NK-92 treated with Interleukin-12 subunit alpha and Interleukin-12 subunit beta, amount 100 ng/mL, for 24 hours (cell line): ENCODE results near the gene GPSM1.

Source experiments
- DNase-seq: peaks from one replicate; lab custom pipeline; 2025; lab: John Stamatoyannopoulos, UW

GPSM1 gene

DNA sequence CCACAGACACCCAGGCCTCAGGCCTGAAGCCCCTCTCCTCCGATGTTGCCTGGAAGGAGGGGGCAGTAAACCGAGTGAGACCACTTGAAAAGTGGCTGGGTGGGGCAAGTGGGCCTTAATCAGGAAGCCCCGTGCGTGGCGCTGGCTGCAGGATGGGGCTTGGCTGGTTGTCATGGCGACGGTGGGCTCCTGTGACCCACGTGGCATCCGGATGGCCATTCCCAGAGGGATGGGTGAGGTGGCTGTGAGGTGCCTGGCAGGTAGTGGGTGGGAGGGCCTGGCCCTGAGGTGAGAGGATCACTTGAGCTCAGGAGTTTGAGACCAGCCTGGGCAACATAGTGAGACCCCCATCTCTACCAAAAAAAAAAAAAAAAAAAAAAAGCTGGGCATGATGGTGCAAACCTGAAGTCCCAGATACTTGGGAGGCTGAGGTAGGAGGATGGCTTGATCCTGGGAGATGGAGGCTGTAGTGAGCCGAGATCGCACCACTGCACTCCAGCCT is 5.2 kb downstream of the GPSM1 start:
- no peak for DNase-seq

DNA sequence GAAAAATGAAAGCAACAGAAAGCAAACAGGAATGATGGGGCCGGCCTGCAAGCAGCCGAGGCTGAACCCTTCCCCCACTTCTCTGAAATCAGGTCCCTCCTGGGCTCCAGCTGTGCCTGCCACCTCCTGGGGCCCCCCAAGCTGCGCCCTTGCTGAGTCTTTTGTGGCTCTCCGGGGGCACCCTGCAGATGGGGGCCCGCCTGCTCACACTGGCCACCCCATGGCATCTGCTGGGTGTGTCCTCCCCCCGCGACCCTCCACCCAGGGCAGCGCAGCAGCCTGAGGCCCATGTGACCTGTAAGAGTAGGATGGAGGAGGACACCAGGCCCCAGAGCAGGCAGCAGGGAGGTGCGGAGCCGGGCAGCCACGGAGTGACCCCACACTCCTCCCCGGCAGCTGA is 5.7 kb downstream of the GPSM1 start:
- no peak for DNase-seq

DNA sequence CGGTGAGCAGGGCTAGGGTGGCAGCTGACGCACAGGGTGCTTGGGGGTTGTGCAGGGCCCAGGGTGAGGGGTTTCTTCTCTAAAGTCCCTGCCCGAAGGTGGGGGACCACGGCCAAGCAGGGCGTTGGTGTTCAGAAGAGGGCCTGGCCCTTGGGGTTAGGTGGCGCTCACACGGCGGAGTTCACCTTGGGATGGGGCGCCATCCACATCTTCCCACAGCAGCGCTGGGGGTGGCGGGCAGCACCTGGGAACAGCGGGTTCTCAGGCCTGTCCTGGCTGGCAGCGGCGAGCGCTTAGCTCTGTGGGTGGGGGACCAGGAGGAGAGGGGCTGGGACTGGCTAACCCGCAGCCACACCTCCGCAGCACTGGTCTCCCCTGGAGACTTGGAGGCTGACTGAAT is 6.1 kb downstream of the GPSM1 start:
- DNase-seq, result no peak

DNA sequence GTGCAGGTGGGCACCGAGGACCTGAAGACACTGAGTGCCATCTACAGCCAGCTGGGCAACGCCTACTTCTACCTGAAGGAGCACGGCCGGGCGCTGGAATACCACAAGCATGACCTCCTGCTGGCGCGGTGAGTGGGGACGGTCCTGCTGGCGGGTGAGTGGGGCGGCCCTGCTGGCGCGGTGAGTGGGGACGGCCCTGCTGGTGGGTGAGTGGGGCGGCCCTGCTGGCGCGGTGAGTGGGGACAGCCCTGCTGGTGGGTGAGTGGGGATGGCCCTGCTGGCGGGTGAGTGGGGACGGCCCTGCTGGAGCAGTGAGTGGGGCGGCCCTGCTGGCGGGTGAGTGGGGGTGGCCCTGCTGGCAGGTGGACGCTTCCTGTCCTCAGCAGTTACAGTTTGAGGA is 7.2 kb downstream of the GPSM1 start:
- DNase-seq, result no peak

DNA sequence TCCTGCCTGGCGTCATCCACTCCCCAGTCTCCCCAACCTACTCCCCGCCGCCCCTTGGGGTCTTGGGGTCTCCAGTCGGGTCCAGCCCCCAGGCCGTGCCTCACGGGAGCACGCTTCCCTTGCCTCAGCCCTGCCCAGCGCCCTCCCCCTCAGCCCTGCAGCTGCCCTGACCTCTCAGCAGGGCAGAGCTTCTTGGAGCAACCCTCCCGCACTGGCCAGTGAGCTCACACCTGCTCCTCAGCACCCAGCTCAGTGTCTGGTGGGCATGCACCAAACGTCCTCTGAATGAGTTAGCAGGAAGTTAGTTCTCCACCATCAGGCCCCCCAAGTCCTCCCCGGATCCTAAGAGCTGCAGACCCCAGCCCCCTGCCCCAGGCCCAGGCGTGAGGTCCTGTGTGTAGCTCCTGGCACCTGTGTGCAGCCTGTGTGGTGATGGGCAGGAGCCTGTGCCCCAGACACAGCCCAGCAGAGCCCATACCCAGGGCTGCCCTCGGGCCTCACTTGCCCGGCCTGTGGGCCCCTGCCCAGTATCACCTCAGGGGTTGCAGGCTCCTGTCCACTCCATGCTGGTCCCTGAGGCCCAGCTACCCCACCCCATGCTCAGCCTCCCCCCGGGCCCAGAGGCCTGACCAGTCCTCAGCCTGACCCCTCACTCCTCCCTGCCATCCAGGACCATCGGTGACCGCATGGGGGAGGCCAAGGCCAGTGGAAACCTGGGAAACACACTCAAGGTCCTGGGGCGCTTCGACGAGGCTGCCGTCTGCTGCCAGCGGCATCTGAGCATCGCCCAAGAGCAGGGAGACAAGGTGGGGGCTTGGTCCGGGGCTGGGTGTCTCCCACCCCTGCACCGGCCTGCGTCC is 8.2 kb downstream of the GPSM1 start:
- DNase-seq, result no peak

DNA sequence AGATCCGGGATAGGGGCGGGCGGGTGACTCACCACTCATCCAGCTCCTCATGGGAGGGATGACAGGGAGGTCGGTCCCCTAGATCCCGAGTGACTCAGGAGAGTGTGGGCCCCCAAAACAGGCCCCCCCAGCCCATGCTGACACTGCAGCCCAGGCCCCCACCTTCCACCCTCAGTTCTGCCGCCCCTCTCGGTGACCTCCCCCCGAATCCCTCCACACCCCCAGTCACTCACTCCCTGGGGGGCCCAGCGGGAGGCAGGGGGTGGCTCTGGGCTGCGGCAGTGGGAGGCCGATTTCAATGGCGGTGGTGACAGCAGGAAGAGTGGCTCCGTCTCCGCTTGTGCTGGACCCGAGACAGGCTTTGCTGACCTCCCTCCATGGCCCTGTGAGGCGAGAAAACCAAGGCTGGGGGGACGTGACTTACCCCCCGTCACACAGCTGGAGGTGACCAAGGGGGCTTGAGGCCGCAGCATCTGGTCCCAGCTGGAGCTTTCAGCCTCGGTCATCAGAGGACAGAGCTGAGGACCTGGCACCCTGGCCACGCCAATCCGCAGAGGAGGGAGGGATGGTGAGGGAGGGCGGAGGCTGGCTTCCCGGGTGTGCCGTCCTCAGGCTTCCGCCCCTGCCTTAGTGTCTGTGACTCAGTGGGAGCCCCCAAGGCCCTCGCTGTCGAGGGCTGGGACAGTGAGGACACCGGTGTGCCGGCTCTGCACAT is 9.0 kb downstream of the GPSM1 start:
- no peak for DNase-seq

DNA sequence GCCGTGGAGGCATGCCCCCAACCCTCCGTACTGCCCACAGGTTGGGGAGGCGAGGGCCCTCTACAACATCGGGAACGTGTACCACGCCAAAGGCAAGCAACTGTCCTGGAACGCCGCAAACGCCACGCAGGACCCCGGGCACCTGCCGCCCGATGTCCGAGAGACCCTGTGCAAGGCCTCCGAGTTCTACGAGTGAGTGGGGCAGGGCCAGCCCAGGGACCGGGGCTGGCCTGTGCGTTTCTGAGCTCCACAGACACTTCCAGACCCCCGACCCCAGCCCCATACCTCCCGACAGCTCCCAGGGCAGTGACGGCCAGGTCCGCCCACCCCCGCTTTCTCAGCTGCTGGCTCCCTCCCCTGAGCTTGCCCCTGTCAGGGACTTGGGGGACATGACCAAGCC is 9.5 kb downstream of the GPSM1 start:
- no peak for DNase-seq

DNA sequence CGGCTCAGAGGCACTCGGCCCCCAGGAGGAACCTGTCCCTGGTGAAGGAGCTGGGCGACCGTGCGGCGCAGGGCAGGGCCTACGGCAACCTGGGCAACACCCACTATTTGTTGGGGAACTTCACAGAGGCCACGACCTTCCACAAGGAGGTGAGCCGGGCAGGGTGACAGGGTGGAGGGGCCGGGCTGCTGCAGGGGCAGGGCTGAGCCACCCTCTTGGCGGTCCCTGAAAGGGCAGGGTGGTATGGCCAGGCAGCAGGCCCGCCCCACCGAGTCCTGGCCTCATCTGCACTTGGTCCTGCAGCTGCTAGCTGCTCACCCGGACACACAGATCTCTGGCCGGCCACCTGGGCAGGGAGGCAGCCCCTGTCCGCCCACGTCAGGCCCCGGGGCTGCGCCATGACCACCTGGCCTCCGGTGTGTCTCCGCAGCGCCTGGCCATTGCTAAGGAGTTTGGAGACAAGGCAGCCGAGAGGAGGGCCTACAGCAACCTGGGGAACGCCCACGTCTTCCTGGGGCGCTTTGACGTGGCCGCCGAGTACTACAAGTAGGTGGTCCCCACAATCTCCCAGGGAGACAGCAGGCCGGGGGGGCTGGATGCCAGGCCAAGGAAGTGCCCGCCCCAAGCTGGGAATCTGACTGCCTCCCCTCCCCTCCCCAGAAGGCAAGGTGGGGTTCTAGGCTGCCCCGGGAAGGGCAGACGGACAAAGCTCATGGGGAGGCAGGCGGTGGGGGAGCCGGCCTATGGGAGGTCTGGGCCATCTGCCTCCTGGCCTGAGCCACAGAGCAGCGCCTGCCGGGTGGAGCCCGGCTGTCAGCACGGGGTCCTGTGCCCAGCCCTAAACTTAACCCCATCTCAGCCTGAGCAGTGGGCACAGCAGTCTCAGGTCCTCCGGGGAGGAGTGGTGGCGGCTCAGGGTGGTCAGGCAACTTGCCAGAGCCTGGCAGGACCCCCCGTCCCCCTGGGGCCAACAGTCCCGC is 10.4 kb downstream of the GPSM1 start:
- DNase-seq, result no peak

DNA sequence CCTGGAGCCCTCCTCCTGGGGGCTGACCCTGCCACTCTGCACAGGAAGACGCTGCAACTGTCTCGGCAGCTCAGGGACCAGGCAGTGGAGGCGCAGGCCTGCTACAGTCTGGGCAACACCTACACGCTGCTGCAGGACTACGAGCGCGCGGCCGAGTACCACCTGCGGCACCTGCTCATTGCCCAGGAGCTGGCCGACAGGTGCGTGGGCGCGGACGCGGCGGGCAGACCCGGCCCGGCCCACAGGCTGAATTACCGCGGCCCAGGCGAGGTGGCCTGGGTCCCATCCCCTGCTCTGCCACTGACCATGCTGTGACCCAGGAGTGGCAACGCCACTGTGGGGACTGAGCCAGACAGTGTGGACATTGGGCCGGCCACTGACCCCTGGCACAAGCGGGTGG is 11.2 kb downstream of the GPSM1 start:
- DNase-seq, result no peak

DNA sequence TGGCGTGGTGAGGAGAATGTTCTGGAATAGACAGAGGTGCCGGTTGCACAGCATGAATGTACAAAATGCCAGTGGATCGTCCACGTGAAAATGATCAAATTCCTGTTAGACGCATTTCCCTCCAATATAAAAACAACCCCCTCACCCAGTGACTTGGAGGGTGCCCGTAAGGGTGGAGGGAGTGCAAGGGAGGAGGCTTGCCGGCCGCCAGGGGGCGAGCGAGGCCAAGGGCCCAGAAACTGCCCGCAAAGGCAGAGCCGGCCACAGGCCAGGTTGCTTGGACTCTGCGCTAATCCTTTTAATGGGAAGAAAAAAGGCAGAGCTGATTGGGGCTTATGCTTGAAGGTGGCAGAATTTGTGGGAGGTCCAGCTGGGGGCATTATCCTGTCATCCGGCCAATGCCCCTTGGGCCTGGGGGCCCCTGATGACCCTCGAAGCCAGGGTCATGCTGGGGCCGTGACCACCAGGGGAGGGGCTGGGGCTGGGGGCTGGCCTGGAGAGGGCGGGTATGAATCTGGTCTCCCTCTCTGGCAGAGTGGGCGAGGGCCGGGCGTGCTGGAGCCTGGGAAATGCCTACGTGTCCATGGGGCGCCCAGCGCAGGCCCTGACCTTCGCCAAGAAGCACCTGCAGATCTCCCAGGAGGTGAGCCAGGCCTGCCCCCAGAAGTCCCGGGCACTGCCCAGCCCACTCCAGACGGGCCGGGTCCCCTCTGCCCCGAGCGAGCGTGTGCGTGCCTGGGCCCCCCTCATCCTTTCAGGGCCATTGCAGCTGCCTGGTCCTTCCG is 12.0 kb downstream of the GPSM1 start:
- DNase-seq, result peak; percentile 16

DNA sequence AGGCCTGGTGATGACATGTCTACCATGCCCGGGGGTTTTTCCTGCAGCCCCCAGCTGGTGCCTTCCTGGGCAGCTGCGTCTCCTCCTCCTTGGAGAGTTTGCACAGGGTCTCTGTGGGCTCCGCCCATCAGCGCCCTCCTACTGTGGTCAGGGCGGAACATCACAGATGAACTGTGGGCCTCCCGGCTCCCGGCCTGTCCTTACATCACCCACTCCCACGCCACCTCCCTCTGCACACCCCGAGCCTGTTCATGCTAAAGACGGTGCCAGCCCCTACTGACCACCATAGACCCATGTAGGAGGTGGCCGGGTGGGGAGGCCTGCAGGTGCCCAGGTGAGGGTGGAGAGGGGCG is 12.6 kb downstream of the GPSM1 start:
- no peak for DNase-seq

DNA sequence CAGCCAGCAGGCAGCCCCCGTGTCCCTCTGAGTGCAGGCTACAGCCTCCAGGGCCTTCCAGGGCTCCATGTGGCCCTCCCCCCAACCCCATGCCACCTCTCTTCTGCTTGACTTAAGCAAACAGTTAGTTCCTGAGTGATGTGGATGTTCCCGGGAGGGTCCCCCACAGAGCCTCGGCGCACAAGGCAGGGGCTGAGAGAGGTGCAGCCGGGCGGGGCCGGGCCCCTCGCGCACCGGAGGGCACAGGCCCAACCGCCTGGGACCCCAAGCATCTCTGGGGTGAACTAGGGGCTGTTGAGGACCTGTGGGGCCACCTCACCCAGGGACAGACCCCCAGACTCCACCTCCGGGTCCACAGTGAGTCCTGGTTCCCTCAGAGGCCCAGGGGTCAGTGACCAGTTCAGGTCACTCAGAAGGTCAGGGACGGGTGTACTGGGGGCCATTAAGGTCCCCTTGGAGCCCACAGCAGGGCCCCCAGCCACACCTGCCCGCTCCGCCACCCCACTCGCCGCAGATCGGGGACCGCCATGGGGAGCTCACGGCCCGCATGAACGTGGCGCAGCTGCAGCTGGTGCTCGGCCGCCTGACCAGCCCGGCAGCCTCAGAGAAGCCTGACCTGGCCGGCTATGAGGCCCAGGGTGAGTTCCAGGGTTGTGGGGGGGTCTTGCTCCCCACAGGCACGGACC is 13.2 kb downstream of the GPSM1 start:
- no peak for DNase-seq

DNA sequence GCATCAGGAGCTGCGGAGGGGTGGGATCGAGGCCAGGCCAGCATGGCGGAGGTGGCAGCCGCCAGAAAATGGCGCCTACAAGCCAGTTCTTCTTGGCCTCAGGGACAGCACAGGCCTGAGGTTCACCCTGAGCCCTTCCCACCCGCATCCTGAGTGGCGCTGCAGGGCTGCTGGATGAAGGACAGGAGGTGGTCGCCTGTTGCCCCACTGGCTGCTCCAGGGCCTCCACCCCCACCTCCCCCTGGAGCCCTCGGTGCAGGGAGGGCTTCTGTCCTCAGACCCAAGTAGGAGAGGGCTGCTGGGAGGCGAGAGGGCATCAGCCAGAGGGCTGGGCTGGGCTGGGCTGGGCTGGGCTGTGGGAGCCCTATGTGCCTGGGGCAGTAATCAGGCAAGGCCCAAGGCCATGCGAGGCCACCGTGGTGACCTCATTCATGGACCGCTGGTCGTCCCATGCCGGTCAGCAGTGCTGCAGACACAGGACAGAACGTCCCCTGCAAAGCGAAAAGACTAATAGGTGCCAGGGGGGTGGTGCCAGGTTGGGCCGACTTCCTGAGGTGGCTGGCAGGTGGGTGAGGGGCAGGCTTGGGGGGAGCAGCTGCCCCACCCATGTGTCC is 13.8 kb downstream of the GPSM1 start:
- DNase-seq, result no peak

DNA sequence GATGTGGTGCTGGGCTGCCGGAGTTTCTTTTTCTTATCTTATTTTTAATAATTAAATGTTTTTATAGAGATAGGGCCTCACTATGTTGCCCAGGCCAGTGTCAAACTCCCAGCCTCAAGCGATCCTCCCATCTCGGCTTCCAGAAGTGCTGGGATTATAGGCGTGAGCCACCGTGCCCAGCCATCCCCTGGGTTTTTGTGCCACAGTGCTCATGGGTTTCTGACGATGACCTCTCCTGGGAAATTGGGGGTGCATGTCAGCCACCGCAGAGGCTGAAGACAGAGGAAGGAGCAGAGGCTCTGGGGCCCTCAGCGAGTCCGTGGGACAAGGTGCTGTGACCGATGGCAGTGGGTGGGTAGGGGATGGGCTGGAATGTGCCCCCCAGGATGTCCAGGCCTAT is 14.4 kb downstream of the GPSM1 start:
- DNase-seq, result no peak

DNA sequence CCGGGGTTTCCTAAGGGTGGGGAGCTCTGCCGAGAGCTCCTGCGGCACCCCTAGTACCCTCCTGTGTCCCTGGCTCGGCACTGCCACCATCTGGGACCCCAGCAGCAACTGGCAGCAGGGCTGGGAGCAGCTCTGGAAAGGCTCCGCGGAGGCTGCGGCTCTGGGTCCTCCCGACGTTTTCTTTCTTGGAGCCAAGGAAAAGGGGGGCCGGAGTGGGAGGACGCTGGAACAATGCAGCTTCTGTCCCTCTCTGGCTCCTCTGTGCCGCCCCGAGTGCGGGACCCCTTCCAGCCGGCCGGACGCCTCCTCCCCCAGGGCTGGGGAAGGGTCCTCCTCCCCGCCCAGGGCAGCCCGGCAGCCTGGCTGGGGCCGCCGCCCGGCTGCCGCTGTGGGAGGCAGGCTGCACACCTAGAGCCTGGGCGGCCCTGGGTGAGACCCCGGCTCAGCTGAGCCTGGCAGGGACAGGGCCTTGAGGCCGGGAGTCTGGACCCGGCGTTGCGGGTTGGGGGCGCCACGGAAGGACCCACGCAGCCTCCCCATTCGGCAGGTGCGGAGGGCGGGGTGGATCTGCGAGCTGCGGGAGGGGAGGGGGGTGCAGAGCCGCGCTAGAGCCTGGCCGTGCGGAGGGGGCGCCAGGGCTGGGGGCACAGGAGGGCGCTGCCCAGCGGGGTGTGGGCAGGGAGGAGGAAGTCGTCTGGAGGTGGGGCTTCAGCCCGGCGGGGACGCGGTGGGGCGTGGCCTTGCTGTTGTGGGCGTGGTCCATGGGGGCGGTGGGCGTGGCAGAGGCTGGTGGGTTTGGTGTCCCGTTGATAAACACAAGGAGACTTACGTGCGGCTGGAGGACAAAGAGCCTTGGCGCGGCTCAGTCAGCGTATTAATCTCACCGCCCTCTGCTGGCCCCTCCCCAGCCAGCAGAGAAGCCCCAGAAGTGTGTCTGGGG is 15.1 kb downstream of the GPSM1 start:
- no peak for DNase-seq

DNA sequence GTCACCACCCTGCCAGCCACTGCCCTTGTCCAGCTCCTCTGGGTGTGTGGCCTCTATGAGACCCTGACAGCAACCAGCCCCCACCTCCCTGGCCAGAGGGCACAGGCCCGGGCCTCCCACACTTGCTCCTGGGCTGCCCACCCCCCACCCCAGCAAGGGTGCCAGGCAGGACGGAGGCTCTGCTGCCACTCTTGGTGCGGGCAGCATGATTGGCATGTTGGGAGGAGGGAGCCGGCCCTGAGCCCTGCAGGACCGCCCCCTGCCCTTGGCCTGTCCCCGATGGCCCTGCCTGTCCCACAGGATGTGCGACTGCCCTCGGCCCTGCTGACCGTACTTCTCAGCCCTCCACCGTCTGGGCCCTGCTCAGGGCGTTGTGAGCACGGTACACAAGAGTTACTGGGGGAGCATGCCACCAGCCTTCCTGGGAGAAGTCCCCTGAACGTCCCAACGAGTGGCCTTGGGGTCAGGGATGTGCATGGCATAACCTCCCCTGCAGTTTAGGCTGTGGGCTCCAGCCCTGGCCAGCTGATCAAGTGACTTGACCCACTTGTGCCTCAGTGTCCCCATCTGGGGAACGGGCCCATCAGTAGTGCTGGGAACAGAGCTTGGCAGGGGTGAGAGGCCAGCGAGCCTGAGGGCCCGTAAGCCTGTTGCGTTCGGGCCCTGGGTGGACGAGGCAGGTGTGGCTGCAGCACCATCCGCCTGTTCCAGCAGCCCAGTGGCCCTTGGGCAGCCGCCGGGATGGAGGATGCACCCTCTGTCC is 16.0 kb downstream of the GPSM1 start:
- no peak for DNase-seq

DNA sequence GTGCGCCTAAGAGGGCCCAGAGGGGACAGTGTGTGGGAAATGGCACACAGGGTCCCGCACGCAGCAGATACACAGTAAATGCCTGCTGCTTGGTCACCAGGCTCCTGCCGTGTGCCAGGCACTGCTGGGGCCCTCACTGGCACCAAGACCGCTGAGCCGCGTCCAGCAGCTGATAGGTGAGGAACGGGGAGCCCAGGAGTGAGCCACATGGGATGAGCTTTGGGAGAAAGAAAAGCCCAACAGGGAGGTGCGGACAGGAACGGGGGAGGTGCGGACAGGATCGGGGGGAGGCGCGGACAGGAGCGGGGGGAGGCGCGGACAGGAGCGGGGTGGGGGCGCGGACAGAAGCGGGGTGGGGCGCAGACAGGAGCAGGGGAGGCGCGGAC is 16.5 kb downstream of the GPSM1 start:
- DNase-seq, result no peak

DNA sequence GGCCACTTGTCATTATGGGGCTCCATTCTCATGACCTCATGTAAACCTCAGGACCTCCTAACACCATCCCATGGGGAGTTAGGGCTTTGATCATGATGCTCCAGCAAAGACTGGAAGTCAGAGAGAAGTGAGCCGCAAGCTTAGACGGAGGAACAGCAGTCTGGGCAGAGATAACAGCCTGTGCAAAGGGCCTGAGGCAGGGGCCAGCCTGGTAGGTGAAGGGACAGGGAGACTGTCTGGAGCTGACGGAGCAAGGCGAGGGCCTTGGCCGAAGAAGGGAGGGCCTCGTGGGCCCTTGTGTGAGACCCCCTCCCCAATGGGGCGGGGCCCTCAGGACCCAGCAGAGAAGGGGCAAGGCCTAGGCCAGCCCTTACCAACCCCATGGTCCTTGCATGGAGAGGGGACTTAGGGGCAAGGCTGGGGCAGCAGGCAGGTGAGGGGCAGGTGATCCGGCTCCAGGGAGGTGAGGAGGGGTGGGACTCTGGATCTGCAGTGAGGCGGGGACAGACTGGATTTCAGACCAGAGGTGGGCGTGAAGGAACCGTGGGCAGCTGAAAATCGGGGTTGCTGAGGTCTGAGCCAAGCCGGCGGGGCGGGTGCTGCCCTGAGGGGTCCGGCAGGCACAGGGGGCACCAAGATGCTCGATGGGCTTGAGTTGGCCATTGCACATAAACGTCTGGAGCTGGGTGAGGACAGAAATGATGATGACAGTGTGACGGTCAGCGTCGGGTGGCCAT is 17.4 kb downstream of the GPSM1 start:
- DNase-seq, result no peak
